Mucosa of gallbladder (tissue), 1 donor: ENCODE measurements around the gene SH3PXD2A. TPM values are rescaled to one million over a fixed set of nuclear protein-coding genes. Genes with fewer than 3 reads are reported as not detected.
A peak's percentile ranks its signal among the peaks of the same experiment; 100 is the strongest.

ENCODE experiments used
- DNase-seq: peaks from one replicate; pipeline ENCODE4 v3.0.0-alpha.2; 2020; ENCODE audit warnings: low spot score
- total RNA-seq: library from RNA; stranded (reverse); gene quantifications from one replicate; pipeline ENCODE4 v1.2.1, GENCODE V29; 2021
- donor health status: DM: no; HTN: no; CAD: no.

Gene SH3PXD2A
- total RNA-seq, 1 donor from 2014 or later, result 62.3 TPM

DNA sequence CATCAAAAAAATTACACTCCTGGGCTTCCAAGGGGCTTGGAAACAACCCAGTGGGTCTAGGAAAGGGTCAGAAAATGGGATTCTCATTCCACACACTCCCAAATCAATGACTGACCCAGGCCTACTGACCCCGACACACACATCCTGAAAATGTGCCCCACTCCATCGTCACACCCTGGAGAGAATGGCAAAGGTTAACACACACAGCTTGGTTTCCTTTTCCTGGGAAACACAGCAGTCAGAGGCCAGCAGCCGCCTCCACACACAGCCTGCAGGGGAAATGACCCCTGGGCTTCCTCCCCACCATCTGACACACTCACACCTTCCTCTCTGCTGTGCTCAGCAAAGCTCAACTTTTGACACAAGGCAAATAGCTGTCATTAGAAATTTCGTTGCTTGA, 42.9 kb downstream of the SH3PXD2A start:
- peak; percentile 39 for DNase-seq

DNA sequence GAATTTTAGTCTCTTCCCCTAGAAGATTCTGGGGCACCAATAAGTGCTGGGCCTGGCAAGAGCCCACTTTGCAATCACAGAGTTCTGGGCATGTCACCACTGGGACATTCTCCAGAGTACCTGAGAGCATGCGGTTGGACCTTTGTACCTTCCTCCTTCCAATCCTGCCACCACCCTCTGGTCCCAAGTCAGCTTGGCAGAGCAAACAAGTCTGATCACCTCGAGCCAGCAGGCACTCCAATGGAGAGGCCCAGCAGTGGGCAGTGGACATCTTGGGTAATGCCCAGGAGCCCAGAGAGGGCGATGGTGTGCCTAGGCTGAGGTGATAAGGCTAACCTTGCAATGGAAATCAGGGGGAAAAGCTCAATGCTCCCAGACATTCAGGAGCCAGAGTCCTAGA, 43.4 kb downstream of the SH3PXD2A start:
- DNase-seq, result peak; percentile 81

DNA sequence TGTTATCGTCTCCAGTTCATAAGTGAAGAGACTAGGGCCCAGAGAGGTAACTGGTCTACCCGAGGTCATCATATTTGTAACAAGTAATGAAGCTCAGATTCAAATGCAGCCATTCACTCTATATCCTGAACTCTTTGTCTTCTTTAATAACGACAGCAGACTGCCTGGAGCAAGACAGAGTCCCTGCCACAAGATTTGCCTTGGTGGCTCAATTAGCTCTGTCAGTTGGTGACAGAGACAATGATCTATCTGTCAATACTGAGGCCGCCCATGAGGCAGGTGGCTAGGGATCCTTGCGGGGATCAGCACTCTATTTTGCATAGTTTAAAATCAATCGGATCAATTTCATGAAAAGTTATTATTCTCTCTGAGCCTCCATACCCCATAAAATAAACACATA, 43.9 kb downstream of the SH3PXD2A start:
- no peak for DNase-seq

DNA sequence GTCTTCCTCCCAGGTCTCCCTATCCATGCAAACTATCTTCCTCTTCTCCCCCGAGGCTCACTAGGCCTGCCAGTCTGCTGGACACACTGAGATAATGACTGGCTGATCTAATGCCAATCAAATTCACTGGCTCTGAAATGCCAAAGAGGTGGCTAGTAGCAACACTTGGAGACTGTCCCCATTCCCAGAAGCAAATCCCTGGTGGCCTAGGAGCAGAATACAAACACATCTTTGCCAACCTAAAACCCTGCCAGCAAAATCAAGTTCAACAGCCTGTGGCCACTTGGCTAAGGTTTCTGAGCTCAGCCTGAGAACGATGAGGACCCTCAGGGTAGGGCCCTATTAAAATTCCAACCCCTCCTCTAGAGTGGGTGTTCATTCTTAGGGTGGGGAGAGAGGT, 46.6 kb downstream of the SH3PXD2A start:
- no peak for DNase-seq

DNA sequence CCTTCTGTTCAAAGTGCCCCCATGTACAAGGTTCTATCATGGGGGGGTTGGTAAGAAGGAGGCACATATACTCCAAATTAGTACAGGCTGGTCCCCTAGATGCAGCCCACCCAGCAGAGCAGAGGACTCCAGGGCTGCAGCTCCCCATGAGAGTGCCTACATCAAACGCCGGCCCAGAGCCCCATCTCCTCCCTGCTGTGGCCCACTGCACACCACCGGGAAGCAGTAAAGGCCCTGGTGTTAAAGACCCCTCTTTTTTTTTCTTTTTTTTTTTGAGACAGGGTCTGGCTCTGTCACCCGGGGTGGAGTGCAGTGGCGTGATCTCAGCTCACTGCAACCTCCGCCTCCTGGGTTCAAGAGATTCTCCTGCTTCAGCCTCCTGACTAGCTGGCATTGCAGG, 47.4 kb downstream of the SH3PXD2A start:
- no peak for DNase-seq

DNA sequence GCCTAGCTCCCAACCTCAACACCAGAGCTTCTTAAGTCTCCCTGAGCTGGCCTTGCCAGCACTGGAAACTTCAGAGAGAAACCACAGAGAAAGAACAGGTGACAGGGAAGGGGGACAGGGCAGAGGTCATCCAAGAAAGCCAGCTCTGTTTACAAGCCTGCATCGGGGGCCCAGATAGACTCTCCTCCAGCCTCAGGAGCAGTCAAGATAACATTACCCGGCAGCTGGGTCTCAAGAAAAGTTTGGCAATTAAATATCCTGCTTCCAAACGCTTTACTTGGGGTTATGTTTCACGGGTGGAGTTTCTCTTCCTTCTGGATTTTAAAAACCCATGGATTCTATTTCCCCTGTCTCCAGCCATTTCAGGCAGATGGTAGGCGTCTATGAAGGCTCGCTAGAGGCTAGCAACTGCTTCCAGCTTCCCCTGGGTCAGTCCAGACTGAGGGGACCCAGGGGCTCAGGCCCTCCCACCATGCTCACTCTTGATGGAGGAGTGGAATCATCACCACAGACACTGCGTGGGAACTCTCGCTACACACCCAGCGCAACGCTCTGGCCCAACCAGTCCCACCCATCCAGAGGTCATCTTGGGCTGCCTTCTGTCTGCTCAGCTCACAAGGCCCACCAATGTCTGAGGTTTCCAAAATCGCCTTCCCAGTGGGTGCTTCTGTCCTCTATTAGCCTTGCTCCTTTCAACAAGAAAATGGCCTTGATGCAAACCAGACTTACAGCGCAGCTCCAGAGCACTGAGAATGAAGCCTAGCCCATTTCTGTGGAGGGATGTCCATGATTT, 48.8 kb downstream of the SH3PXD2A start:
- peak; percentile 31 for DNase-seq

DNA sequence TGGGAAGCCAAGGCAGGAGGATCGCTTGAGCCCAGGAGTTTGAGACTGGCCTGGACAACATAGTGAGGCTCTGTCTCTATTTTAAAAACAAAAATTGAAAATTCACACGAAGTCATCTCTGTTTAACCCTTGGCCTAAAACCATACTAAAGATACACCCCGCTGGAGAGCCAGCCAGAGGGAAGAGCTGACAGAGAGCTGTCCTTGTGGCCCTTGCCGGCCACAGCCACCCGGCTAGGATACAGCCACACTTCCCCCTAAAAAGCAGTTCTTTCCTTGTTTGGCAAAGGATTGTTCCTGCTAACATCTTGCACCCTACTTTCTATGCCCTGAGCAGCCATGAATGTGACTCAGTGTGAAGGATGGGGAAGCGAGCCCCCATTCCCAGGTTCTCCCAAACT, 49.6 kb downstream of the SH3PXD2A start:
- DNase-seq, result no peak

DNA sequence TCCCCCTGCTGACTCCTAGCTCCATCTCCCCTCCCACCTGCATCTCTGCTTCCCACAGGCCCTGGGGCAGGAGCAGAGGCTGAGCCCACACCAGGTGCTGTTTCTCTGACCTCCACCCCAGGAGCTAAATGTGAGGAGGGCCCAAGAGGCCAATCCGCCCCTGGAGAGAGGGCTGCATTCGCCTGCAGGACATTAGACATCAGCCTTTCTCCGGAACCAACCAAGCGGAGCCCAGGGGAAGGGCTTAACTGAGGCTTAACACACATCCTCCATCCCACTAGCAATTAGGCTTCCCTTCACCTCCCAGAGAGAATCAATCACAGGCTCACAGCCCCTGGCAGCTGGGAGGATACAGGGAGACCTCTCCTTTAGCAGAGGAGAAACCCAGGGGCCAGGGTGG, 50.5 kb downstream of the SH3PXD2A start:
- DNase-seq, result no peak

DNA sequence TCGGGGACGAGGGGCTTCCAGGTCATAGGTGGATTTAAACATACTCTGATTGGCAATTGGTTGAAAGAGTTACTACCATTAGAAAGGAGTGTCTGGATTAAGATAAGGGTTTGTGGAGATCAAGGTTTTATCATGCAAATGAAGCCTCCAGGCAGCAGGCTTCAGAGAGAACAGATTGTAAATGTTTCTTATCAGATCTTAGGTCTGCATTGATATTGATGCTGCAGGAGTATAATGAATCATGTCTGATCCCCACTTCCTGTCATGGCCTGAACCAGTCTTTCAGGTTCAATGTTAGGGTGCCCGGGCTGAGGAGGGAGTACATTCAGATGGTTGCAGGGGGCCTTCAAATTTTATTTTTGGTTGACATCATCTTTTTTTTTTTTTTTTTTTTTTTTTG, 51.4 kb downstream of the SH3PXD2A start:
- DNase-seq, result no peak

DNA sequence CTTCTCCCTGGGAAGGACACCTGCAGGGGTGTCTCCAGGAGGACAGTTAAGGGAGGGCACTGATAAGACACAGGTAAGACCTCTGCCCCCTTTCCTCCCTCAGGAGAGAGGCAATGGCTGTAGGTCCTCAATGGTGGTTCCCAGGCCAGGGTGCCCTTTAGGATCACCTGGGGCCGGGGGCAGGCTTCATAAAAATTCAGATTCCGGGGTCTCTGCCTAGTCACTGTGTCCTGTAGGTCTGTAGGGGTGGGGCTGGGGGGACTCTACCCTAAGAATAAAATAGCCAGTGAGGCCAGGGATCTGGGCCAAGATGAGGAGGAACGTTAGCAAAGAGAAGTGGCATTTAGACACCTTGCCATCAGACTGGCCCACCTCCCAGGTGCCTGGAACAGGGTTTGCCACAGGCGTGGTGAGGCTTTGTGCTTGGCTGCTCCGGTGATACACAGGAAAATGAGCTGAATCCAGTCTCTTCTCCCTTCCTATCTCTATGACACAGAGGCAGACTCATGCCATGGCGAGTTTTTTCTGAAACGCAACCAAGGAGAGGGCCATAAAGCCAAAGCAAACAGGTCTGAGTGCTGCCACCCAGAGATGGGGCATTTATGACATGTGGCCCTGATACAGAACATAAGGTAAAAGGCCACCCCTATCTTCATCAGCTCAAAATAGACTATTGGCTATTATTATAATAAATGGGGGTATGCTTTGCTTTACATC, 52.6 kb downstream of the SH3PXD2A start:
- no peak for DNase-seq

DNA sequence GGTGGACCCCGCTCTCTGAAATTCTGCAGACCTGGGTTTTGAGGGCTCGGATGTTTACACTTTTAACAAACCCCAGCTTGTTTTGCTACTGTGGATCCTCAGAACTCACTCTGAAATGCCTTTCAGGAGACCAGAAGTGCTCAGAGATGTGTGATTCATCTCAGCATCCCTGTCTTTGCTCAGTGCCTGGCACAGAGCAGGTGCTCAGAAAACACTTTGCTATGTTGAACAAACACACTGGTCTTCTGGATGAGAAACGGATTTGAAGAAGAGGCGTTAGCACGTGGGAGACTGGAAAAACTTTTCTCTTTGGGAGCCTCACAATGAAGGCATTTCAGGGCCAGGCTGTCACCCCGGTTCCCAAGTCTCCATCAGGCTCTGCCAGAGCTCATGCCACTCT, 53.3 kb downstream of the SH3PXD2A start:
- no peak for DNase-seq

DNA sequence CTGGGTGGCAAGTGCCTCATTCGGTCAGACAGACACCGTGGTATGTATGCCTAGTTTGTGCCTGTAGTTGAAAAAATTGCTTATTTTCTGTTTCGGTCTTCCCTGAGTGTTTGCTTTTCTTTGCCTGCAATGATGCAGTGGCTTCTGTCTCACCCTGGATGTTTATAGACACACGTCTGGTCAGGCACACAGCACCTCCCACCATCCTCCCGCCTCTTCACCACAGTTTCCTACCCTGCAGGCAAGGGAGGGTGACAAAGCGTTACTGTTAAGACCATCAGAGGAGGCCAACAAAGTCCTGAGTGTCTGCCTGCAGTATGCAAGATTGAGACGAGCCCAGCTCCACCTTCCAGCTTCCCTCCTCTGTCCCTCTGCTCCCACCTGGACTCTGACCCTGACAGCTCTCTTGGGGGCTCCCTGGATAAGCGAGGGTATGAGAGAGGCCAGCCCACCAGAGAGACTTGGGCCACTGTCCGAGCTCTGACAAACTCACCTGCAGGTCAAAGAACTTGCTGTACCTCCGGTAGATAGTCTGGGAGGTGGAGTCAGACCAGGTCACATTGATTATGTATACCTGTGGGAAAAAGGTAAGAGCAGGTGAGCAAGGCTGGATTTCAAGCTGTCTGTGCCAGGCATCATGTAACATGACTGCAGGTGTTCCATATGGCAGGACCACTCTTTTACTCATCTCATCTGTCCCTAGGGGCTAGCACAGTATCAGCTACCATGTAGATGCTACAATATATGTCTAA, 54.4 kb downstream of the SH3PXD2A start:
- no peak for DNase-seq

DNA sequence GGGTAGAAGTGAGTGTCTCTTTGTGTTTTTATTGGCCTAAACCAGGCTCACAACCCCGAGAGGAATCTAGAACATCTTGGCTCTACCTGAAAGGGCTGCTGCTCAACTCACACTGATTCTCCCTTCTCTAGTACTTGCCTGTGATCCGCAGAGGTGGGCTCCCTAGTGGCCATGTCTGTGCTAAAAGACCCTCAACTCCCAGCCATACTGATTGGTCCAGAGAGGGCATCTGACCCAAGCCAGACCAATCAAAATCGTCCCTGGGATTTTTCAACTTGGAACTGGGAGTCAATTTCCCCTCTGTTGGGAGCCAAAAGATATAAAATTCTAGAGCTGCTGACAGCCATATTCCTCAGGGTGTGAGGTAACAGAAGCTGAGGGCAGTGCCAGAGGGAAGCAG, 55.3 kb downstream of the SH3PXD2A start:
- DNase-seq, result no peak

DNA sequence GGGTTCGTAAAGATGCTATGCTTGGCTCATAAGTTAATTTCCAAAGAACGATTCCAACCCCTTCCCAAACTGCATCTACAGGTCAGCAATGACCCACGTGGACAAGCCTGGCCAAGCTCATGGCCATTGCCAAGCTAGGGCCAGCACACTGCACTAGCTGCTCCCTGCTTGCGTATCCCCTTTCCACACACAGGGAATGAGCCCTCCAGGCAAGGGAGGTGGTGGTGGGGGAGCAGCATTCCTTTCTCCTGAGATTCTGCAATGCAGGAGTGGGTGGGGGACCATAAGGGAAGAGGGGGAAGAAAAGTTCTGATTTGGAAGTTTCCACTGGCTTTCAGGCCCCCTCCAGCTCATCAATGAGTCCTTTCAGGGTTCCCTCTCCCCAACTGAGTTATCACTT, 56.0 kb downstream of the SH3PXD2A start:
- DNase-seq, result no peak

DNA sequence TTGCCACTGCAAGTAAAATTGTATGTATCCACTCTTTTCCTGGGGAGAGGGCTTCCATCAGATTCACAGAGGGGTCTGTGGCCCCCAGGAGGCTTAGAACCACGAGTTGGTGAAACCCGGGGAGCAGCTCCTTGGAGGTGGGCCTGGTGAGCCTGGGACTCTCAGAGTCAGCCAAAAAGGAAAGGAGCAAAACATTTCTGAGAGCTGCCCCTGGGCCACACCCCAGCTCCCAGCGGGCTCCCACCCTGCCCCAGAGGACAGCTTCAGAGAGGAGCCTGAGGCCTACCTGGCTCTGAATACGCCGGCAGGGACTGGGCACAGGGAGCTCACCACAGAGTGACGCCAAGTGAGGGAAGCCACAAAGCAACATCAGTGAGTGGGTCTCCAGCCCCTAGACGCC, 56.9 kb downstream of the SH3PXD2A start:
- DNase-seq, result no peak

DNA sequence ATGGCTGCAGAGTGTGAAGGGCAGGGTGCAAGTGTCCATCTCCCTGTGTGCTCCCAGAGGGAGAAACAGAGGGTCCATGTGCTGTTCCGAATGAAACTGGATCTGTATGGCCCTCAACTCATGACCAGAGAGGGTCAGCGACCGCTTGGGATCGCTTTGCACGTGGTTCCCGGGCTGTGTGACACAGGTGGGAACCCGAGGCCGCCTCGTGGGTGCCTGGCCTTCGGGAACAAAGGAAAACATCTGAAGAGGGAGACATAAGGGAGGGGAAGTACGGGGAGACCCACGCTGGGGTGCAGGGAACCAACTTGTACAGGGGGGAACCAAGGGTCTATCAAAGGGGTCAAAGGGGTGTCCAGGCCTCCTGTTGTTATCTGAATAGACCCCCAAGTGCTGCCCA, 57.5 kb downstream of the SH3PXD2A start:
- DNase-seq, result no peak

DNA sequence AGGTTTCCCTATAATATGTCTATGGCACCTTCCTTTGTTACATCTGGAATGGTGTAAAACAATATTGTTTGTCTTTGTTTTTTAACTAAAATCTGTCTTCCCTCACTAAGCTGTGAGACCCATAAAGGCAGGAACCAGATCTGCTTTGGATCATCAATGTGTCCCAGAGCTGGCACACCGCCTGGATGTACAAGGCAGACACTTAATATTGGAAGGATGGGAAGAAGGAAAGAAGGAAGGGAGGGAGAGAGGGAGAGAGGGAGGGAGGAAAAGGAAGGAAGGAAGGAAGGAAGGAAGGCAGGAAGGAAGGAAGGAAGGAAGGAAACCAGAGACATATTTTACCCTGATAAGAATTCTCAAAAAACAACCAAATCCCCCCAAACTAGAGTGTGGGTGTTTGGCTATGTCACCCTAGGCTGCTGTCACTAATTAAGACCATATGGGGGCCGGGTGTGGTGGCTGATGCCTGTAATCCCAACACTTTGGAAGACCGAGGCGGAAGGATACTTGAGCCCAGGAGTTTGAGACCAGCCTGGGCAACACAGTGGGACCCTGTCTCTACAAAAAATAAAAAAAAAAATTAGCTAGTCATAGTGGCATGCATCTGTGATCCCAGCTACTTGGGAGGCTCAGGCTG, 59.6 kb downstream of the SH3PXD2A start:
- no peak for DNase-seq

DNA sequence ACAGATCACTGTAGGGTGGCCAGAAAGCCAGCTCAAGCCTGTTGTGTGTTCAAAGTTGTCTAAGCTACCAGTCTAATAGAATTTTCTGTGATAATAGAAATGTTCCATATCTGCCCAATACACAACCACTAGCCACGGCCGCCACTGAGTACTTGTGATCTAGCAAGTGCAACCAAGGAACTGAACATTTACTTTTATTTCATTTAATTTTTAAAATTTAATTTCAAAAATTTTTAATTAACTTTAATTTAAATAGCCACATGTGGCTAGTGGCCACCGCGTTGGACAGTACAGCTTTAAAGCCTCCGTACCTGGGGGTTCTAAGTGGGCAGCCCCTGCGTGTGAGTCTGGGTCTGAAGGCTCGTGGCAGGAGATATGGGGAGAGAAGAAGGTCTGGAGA, 60.4 kb downstream of the SH3PXD2A start:
- DNase-seq, result no peak

DNA sequence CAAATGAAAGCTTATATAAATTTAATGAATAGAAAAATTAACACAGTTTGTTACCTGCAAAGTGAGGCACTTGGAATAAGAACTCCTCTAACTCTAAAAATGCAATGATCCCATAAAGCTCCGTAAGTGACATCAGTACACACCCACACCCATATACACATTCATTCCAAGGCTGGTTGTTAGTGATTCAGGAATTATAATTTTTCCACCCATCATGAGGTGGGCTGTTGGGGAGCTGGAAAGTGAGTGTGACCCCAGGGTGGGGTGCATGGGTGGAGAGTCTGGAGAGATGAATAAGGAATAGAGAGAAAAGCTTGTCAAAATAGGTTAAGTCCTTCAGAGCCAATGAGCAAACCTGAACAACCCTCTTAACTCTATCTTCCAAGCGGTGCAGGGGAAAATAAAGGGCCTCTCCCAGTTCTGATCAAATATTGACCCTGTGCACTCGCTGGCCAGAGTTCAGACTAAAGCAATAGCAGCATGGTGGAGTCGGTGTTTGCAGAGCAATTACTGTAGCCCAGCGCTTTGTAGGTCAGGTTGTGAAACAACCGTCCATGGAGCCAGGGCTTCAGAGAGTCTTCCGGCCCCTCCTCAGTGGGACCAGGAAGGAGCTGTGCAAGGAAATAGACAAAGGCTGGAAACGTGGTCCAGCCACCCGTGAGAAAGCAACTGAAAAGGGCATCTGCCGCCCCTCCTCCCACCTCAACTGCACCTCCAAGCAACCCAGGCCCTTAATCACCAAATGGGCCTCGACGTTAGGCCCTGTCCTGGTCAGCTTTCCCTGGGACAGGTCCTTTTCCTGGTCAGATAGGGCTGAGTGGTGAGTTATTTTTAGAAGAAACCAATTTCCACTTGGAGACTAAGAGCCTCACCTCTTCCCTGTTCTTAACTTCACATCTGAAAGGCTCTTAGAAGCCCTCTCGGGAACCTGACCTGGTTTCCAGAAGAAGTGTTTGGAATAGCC, 61.2 kb downstream of the SH3PXD2A start:
- DNase-seq, result peak; percentile 86

DNA sequence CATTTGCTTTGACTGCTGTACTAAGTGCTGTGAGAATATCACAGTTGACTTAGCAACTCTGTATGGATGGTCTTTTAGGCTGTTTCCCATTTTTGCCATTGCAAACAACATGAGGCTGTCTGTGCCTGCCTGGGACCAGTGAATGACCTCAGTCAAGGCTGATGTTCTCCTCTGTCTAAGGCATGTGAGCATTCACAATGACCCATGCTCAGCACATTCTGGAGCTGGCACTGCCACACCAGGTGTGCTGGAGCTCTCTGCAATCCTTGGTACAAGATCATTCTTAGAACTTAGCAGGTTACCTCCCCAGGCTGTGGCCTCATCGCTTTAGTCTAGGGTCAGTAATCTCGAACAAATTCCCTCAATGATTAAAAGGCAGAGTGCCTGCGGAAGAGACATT, 61.9 kb downstream of the SH3PXD2A start:
- peak; percentile 22 for DNase-seq

DNA sequence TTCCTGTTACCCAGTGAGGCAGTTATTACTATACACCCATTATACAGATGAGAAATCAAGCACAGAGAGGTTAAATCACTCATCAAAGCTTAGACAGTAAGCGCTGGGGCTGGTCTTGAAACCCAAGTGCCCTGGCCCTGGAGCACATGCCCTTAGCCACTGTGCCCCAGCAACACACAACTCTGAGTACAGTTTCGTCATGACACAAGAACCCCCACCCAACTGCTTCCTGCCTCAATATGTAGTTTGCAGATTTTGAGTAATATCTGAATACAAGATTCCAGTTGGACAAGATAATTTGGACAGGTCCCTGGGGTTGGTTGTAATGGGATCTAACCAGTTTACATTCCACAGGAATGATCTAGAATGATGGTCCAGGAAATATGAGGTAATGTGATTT, 62.8 kb downstream of the SH3PXD2A start:
- no peak for DNase-seq
